Uterus (tissue), 2 donors: ENCODE measurements around the gene EIF2S2.

Source experiments
- POLR2A ChIP-seq, 2 donors: fragments of 450-650 bp; IDR thresholded peaks; one replicate each; pipeline ENCODE4 v1.6.1; 2016; ENCODE audit warnings: antibody characterized with exemption in 2 of 2, mild to moderate bottlenecking in 1 of 2, moderate library complexity in 1 of 2
- TF ChIP-seq, protein P1 (sequence below), 4 experiments: fragments of 200-600 bp in 2 of 4; fragments of 450-650 bp in 2 of 4; sonication (generic) in 2 of 4; IDR thresholded peaks; one replicate each; pipeline ENCODE4 v1.5.1; 2016 to 2019; ENCODE audit warnings: antibody characterized with exemption in 4 of 4, mild to moderate bottlenecking in 2 of 4, moderate library complexity in 1 of 4

DNA sequence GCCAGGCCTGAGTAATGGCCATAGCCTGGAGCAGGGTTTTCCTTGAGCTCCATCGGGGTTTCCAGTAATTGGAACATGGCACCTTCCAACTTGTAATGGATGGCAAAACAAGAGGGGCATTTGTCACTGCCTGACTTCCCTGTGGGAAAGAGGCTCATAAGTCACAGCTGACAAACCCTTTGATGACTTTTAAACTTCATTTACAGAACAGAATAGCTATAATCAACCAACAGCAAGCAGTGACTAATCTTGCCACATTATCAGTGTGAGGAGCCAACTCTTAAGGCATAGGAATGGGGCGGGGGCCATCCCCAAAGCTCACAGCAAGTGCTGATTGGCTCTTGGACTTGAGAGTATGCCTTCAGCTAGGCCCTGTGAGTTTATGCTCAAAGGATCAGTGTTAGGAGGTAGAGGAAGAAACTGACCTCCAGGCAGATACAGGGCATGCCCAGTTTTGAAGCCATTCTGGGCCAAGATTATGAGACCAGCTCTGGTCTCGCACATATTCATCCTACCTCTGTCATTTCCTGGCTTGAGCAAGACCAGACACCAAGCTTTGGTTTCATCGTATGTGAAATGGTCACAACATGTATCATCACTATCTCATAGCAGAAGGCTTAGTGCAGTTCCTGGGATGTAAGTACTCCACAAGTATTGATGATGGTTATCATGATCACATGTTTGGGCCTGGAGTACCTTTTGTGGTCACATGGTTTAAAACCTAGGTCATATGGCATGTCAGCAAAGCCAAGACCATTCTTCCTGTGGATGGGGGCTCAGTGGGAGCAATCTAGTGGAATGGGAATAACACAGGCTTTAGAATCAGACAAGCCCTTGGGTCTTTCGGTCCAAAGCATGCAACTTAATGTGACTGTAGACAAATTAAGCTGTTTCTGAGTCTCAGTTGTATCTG, 49.2 kb downstream of the EIF2S2 start:
- no peak for TF ChIP-seq POLR2A (IDR thresholded peaks at IDR 0.05)
- TF ChIP-seq, protein P1, sequence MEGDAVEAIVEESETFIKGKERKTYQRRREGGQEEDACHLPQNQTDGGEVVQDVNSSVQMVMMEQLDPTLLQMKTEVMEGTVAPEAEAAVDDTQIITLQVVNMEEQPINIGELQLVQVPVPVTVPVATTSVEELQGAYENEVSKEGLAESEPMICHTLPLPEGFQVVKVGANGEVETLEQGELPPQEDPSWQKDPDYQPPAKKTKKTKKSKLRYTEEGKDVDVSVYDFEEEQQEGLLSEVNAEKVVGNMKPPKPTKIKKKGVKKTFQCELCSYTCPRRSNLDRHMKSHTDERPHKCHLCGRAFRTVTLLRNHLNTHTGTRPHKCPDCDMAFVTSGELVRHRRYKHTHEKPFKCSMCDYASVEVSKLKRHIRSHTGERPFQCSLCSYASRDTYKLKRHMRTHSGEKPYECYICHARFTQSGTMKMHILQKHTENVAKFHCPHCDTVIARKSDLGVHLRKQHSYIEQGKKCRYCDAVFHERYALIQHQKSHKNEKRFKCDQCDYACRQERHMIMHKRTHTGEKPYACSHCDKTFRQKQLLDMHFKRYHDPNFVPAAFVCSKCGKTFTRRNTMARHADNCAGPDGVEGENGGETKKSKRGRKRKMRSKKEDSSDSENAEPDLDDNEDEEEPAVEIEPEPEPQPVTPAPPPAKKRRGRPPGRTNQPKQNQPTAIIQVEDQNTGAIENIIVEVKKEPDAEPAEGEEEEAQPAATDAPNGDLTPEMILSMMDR (IDR thresholded peaks at IDR 0.05) = no peak
